Kidney epithelial cell (primary cell): Measurements from ENCODE around the gene UMAD1. TPM values are rescaled to one million over a fixed set of nuclear protein-coding genes. Genes with fewer than 3 reads are reported as not detected.
"Not testable (repeated sequence)": the region's sequence is repeated elsewhere in the genome, so short reads cannot be mapped to it uniquely, and the experiment has no call there.

Source experiments
- DNase-seq: peaks from one replicate; pipeline ENCODE4 v3.0.0-alpha.2; 2010; ENCODE audit warnings: low read depth
- H3K27me3 ChIP-seq: 2 replicates; pipeline ENCODE4 v1.6.0; 2011; ENCODE audit warnings: low read length; ENCODE audit not compliant: control insufficient read depth, insufficient read depth
- H3K36me3 ChIP-seq: 2 replicates; pipeline ENCODE4 v1.5.1; 2011; ENCODE audit warnings: low read length; ENCODE audit not compliant: control insufficient read depth, insufficient read depth
- H3K4me3 ChIP-seq: 2 replicates; pipeline ENCODE4 v1.5.1; 2011; ENCODE audit warnings: low read depth, mild to moderate bottlenecking, control low read depth, low read length
- CTCF ChIP-seq: IDR thresholded peaks from 2 replicates; pipeline ENCODE4 v1.5.1; 2011; ENCODE audit warnings: mild to moderate bottlenecking, moderate library complexity, low read length, control low read depth, inconsistent platforms; ENCODE audit not compliant: insufficient read depth, poor library complexity, severe bottlenecking
- total RNA-seq: library from RNA; depleted of rRNA; stranded (reverse); fragments of >200 nt; gene quantifications from 2 replicates; pipeline ENCODE4 v1.2.3, GENCODE V29; 2015

UMAD1 gene
- total RNA-seq, 1 donor from 2014 or later = 10.7 TPM

DNA sequence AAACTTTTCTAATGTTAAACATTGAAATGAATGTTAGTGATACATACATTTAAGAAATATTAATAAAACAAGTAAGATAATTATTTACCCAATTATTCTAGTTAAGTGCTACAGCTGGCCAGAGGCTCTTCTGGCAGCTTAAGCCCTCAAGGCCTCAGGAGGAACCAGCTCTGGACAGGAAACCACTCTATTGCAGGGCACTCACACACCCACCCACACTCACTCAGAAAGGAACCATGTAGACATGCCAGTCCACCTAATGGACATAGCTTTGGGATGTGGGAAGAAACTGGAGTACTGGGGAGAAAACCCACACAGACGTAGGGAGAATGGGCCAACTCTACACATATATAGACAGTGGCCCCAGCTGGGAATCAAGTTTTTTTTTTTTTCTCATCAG, 28.2 kb downstream of the UMAD1 start:
- no peaks in the 10 kb centered on the region for H3K27me3 ChIP-seq
- no peak for DNase-seq
- no peak overlapping the region for H3K4me3 ChIP-seq
- TF ChIP-seq CTCF = no peak
- no peaks in the 10 kb centered on the region for H3K36me3 ChIP-seq

DNA sequence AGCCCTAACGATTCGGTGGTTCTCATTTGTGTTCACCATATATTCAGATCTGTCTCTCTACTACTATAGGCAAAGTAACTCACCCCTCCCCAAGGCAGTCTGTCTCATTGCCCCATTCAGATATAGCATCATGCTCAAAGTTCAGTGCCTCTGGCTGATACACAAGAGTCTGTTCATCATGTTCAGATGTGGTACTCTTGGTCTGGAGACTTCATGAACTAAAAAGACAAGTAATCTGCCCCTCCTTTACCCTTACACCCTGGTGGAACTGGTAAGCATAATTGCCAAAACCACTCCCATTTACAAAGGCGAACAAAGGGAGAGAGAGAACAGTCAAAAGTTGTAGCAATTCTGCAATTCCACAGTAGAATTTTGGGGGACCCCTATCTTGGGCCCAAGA, 29.9 kb downstream of the UMAD1 start:
- no peak for DNase-seq
- Histone ChIP-seq H3K4me3 (no peak overlapping the region), H3K36me3 (no peaks in the 10 kb centered on the region), H3K27me3 (no peaks in the 10 kb centered on the region)
- TF ChIP-seq CTCF = no peak

DNA sequence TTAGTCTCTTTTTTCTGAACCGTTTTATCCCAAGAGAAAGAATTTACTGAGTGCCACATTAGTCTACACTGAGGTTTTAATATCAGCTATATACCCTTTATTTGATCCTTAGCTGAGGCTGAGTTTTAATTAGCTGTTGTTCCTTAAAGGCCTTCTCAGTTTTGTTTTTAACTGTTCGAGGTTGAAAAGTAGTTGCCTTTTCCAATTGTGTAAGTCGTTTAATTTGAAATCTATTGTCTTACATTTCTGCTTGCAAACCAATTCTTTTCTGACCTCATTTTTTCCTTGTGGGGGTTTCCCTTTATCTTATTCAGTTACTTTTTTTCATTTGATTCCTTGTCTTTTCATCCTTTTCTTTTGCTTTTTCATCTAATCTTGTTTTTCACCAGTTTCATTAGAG, 30.8 kb downstream of the UMAD1 start:
- TF ChIP-seq CTCF = no peak
- no peaks in the 10 kb centered on the region for H3K36me3 ChIP-seq
- DNase-seq = no peak
- no peaks in the 10 kb centered on the region for H3K27me3 ChIP-seq
- no peak overlapping the region for H3K4me3 ChIP-seq

DNA sequence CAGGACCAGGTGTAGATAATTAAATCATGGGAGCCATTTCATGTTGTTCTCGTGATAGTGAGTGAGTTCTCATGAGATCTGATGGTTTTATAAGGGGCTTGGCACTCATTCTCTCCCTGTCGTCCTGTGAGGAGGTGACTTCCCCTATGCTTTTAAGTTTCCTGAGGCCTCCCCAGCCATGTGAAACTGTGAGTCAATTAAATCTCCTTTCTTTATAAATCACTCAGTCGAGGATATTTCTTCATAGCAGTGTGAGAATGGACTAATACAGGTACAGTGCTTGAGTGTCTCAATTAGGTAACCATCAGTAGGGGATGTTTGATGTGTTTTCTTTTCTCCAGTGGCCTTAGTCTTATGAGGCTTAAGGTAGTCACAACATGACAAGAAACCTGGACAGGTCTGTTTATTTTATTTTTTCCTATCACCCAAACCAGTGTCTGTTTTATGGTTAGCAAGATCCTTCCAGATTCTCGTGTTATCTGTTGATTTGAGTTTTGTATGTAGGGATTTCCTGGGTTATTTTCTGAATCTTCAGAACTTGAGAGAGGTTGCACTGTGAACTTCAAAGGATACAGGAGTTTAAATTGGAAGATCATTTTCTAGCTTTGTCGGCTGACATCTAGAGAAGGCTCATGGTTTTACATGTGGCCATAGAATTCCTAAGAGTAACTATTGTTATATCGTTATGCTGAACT, 32.1 kb downstream of the UMAD1 start:
- no peak for TF ChIP-seq CTCF
- H3K27me3 ChIP-seq = no peaks in the 10 kb centered on the region
- H3K4me3 ChIP-seq = no peak overlapping the region
- DNase-seq = no peak
- H3K36me3 ChIP-seq = no peaks in the 10 kb centered on the region

- DNase-seq = no peak
- no peaks in the 10 kb centered on the region for H3K27me3 ChIP-seq
- no peak overlapping the region for H3K4me3 ChIP-seq
- no peaks in the 10 kb centered on the region for H3K36me3 ChIP-seq
- TF ChIP-seq CTCF = no peak
Observed at GRCh38 chr7:7673240-7673550, 32.6 kb downstream of the UMAD1 start.

GRCh38 chr7:7675686-7676085, 35.1 kb downstream of the UMAD1 start:
- no peak for TF ChIP-seq CTCF
- no peak overlapping the region for H3K4me3 ChIP-seq

DNA sequence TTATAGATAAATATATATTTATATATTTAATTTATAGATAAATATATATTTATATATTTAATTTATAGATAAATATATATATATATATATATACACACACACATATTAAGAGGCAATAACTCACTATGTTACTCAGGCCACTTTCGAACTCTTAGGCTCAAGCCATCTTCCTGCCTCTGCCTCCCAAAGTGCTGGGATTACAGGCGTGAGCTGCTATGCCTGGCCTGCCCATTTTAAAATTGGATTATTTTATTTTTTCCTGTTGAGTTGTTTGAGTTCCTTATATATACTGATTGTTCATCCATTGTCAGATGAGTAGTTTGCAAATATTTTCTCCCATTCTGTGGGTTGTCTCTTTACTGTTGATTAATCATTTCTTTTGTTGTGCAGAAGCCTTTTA, 39.1 kb downstream of the UMAD1 start:
- H3K36me3 ChIP-seq, H3K27me3 ChIP-seq, DNase-seq, H3K4me3 ChIP-seq: not testable (repeated sequence)

More at GRCh38 chr7:7675686-7676085, 35.1 kb downstream of the UMAD1 start:
- Histone ChIP-seq H3K36me3 (no peaks in the 10 kb centered on the region), H3K27me3 (no peaks in the 10 kb centered on the region)
- DNase-seq = no peak
